ENCODE measurements around the gene SEPTIN11. TPM values are rescaled to one million over a fixed set of nuclear protein-coding genes. Genes with fewer than 3 reads are reported as not detected.
A peak's percentile ranks its signal among the peaks of the same experiment; 100 is the strongest.

SEPTIN11 gene
- total and polyA plus RNA-seq, 2 donors from 2014 or later, result 38.0 to 118 TPM

GRCh38 chr4:76981644-76982043 lies 32.1 kb downstream of the SEPTIN11 start:
- TF ChIP-seq, protein P1, sequence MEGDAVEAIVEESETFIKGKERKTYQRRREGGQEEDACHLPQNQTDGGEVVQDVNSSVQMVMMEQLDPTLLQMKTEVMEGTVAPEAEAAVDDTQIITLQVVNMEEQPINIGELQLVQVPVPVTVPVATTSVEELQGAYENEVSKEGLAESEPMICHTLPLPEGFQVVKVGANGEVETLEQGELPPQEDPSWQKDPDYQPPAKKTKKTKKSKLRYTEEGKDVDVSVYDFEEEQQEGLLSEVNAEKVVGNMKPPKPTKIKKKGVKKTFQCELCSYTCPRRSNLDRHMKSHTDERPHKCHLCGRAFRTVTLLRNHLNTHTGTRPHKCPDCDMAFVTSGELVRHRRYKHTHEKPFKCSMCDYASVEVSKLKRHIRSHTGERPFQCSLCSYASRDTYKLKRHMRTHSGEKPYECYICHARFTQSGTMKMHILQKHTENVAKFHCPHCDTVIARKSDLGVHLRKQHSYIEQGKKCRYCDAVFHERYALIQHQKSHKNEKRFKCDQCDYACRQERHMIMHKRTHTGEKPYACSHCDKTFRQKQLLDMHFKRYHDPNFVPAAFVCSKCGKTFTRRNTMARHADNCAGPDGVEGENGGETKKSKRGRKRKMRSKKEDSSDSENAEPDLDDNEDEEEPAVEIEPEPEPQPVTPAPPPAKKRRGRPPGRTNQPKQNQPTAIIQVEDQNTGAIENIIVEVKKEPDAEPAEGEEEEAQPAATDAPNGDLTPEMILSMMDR (IDR thresholded peaks at IDR 0.05; ENCODE audit: borderline replicate concordance, extremely low read depth, insufficient read depth), result no peak
- Histone ChIP-seq H3K36me3 (ENCODE audit: control insufficient read depth in 2 of 3, insufficient read depth in 3 of 3, low read length in 3 of 3) (no peaks in the 10 kb centered on the region), H3K4me1 (ENCODE audit: control insufficient read depth in 2 of 3, insufficient read depth in 2 of 3, low read depth in 1 of 3, low read length in 3 of 3) (peaks cover 20 to 51% (median 47%) of the 10 kb centered on the region in 3 donors), H3K9me3 (ENCODE audit: control insufficient read depth in 2 of 3, insufficient read depth in 1 of 3, low read length in 3 of 3) (no peaks in the 10 kb centered on the region), H3K27ac (ENCODE audit: low read depth in 2 of 2, low read length in 2 of 2) (no peak overlapping the region), H3K4me3 (ENCODE audit: low read length in 3 of 3) (no peak overlapping the region), H3K9ac (ENCODE audit: low read length in 3 of 3) (no peak overlapping the region), H3K27me3 (ENCODE audit: control insufficient read depth, insufficient read depth, low read length) (no peaks in the 10 kb centered on the region)
- DNase-seq (no peak), FAIRE-seq (no peak)
- intact Hi-C loops (cut with DNase I), result no loop called here

DNA sequence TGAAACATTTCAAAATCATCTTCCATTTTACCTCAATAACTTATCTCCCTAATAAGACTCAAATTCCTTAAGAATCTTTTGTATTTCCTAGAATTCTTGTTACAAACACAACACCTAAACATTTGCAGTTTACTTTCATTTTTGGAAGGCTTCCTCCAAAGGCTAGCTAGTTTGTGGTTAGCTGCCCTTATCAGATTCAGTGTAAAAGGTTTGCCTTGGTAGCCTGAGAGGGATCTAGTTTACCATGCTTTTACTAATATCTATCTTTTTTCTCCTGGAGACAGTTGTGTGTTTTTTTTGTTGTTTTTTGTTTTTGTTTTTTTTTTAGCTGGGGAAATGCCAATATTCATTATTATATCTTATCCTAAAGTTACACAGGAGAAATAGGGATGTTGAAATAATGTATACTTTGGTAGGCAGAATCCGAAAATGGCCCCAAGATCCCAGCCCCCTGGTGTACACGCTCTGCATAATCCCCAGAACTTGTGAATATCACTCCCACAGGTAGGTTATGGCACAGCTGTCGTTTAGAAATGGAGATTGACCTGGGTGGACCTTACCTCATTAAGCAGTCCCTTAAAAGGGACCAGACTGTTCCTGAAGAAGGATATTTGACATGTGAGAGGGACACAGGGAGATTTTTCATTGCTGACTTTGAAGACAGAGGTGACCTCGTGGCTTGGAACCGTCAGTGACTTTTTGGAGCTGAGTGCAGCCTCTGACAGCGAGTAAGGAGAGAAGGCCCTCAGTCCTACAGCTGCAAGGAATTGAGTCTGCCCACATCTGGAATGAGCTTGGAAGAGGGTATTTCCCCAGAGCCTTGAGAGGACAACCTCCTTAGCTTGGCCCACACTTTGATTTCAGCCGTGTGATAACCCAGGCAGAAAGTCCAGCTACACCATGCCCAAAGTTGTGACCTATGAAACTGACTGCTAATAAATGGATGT lies 33.4 kb downstream of the SEPTIN11 start:
- no peak overlapping the region for H3K4me3 ChIP-seq (ENCODE audit: low read length in 3 of 3)
- no peaks in the 10 kb centered on the region for H3K27me3 ChIP-seq (ENCODE audit: control insufficient read depth, insufficient read depth, low read length)
- TF ChIP-seq, protein P1 (IDR thresholded peaks at IDR 0.05; ENCODE audit: borderline replicate concordance, extremely low read depth, insufficient read depth), result no peak
- peaks cover 17 to 49% (median 47%) of the 10 kb centered on the region in 3 donors for H3K4me1 ChIP-seq (ENCODE audit: control insufficient read depth in 2 of 3, insufficient read depth in 2 of 3, low read depth in 1 of 3, low read length in 3 of 3)
- no peaks in the 10 kb centered on the region for H3K36me3 ChIP-seq (ENCODE audit: control insufficient read depth in 2 of 3, insufficient read depth in 3 of 3, low read length in 3 of 3)
- intact Hi-C loops (cut with DNase I), result no loop called here
- no peak overlapping the region for H3K9ac ChIP-seq (ENCODE audit: low read length in 3 of 3)
- H3K9me3 ChIP-seq (ENCODE audit: control insufficient read depth in 2 of 3, insufficient read depth in 1 of 3, low read length in 3 of 3), result no peaks in the 10 kb centered on the region
- DNase-seq, result no peak
- FAIRE-seq, result no peak
- no peak overlapping the region for H3K27ac ChIP-seq (ENCODE audit: low read depth in 2 of 2, low read length in 2 of 2)

DNA sequence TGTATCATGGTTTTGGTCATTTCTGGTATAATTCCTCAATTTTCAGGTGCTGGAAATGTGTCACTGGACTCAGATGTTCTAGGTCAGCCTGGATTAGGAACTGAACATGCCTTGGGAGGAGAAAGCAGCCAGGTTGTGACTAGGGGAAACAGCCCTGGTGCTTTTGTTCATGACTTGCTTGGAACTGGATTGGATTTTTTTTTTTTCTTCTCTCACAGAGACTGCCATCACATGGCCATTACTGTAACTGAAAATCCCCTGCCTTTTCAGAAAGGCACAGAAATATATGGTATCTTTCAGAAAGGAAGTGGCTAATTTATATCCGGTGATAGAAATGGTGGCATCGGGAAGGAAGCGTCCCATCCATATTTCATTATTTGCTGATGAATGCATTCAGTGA lies 34.6 kb downstream of the SEPTIN11 start:
- DNase-seq (peak in 1 of 5 donors; percentile 77), FAIRE-seq (no peak)
- peaks cover 20 to 47% (median 44%) of the 10 kb centered on the region in 3 donors for H3K4me1 ChIP-seq (ENCODE audit: control insufficient read depth in 2 of 3, insufficient read depth in 2 of 3, low read depth in 1 of 3, low read length in 3 of 3)
- peak overlapping the region; percentile 29 to 77 for H3K27ac ChIP-seq (ENCODE audit: low read depth in 2 of 2, low read length in 2 of 2)
- H3K27me3 ChIP-seq (ENCODE audit: control insufficient read depth, insufficient read depth, low read length), result no peaks in the 10 kb centered on the region
- TF ChIP-seq, protein P1 (IDR thresholded peaks at IDR 0.05; ENCODE audit: borderline replicate concordance, extremely low read depth, insufficient read depth), result peak; percentile 27
- no peaks in the 10 kb centered on the region for H3K36me3 ChIP-seq (ENCODE audit: control insufficient read depth in 2 of 3, insufficient read depth in 3 of 3, low read length in 3 of 3)
- H3K4me3 ChIP-seq (ENCODE audit: low read length in 3 of 3), result no peak overlapping the region
- H3K9me3 ChIP-seq (ENCODE audit: control insufficient read depth in 2 of 3, insufficient read depth in 1 of 3, low read length in 3 of 3), result no peaks in the 10 kb centered on the region
- intact Hi-C loops (cut with DNase I), result no loop called here
- H3K9ac ChIP-seq (ENCODE audit: low read length in 3 of 3), result no peak overlapping the region
